ENCODE results near the gene ATP8A1. TPM values are rescaled to one million over a fixed set of nuclear protein-coding genes. Genes with fewer than 3 reads are reported as not detected.

ATP8A1 gene
- total and polyA plus RNA-seq, 2 of the 8 experiments (the other 6 are each of a cell fraction or from before 2014, with no cell fraction given), result 3.7 to 14.9 TPM

GRCh38 chr4:42632653-42633382, 24.1 kb downstream of the ATP8A1 start (continued):
- no peak for TF ChIP-seq BCL11A (IDR thresholded peaks at IDR 0.05; ENCODE audit: low read depth in 2 of 2, low read length in 2 of 2)
- no peak for TF ChIP-seq RFX5 (IDR thresholded peaks at IDR 0.05; ENCODE audit: borderline replicate concordance, low read depth, low read length)
- no peak for TF ChIP-seq CREB1 (IDR thresholded peaks at IDR 0.05)
- no peak for TF ChIP-seq RNF2 (IDR thresholded peaks at IDR 0.05; ENCODE audit: borderline replicate concordance, low read depth, low read length, missing control alignments, poor library complexity, severe bottlenecking)
- no peak for TF ChIP-seq ASH2L (IDR thresholded peaks at IDR 0.05; ENCODE audit: low read length)
- TF ChIP-seq CBX5 (IDR thresholded peaks at IDR 0.05; ENCODE audit: low read depth, low read length), result no peak
- no peak for TF ChIP-seq RBBP5 (IDR thresholded peaks at IDR 0.05; ENCODE audit: borderline replicate concordance, low read depth, low read length)
